H1 (cell line): ENCODE data around the gene NT5C1A. TPM values are rescaled to one million over a fixed set of nuclear protein-coding genes. Genes with fewer than 3 reads are reported as not detected.

Experiments used
- CTCF ChIA-PET: fragments of 300-600 bp; sonication (Branson Sonifier 250); formaldehyde crosslinking; loops from one replicate; lab custom pipeline; 2021; ENCODE audit not compliant: partially characterized antibody; lab: Charles Lee
- POLR2A ChIA-PET: fragments of 300-600 bp; sonication (Branson Sonifier 250); formaldehyde crosslinking; loops from one replicate; lab custom pipeline; 2021; ENCODE audit warnings: inconsistent platforms; ENCODE audit not compliant: partially characterized antibody; lab: Charles Lee
- DNase-seq, 2 experiments: peaks; one replicate each; pipeline versions ENCODE4 v3.0.0 to v3.0.0-alpha.2; 2010 to 2022; ENCODE audit warnings: low spot score in 2 of 2, low read depth in 1 of 2, mixed read lengths in 1 of 2
- FAIRE-seq: peaks from 2 replicates; lab custom pipeline; 2011; peaks lifted over from hg19 to GRCh38; lab: Jason Lieb, UNC
- H2AFZ ChIP-seq: 2 replicates; pipeline ENCODE4 v1.8.1; 2012; ENCODE audit warnings: low read length, inconsistent platforms
- H2AK5ac ChIP-seq: 2 replicates; pipeline ENCODE4 v1.6.1; 2013; ENCODE audit warnings: low read depth, low read length
- H2BK120ac ChIP-seq: replicated peaks from 2 replicates; pipeline ENCODE3; 2013; ENCODE audit warnings: low read depth, low read length, inconsistent platforms
- H2BK12ac ChIP-seq: 2 replicates; pipeline ENCODE4 v1.6.1; 2013; ENCODE audit warnings: low read depth, low read length
- H2BK15ac ChIP-seq: 2 replicates; pipeline ENCODE4 v1.6.1; 2013; ENCODE audit warnings: low read length
- H2BK20ac ChIP-seq: 2 replicates; pipeline ENCODE4 v1.6.1; 2013; ENCODE audit warnings: low read length
- H2BK5ac ChIP-seq: 2 replicates; pipeline ENCODE4 v1.6.1; 2013; ENCODE audit warnings: low read depth, low read length
- H3K14ac ChIP-seq: 2 replicates; pipeline ENCODE4 v1.6.1; 2013; ENCODE audit warnings: inconsistent platforms; ENCODE audit not compliant: insufficient read length
- H3K18ac ChIP-seq: 2 replicates; pipeline ENCODE4 v1.6.1; 2013; ENCODE audit warnings: low read length; ENCODE audit errors: extremely low read depth
- H3K23ac ChIP-seq: 2 replicates; pipeline ENCODE4 v1.6.1; 2013; ENCODE audit warnings: inconsistent platforms; ENCODE audit not compliant: insufficient read length
- H3K23me2 ChIP-seq: 2 replicates; pipeline ENCODE4 v1.6.1; 2013; ENCODE audit warnings: low read depth, low read length
- H3K27ac ChIP-seq: 2 replicates; pipeline ENCODE4 v1.6.1; 2011; ENCODE audit warnings: low read depth, low read length, inconsistent platforms
- H3K27me3 ChIP-seq, 4 experiments: replicated peaks in 1 of 4; 1 replicate in 1 of 4; 2 replicates in 3 of 4; pipeline versions ENCODE4 v1.6.1 to v1.8.1; 2011 to 2013; ENCODE audit warnings: low read length in 3 of 4, mild to moderate bottlenecking in 3 of 4, inconsistent platforms in 2 of 4, mixed read lengths in 2 of 4, moderate library complexity in 1 of 4; ENCODE audit not compliant: control insufficient read depth in 3 of 4, insufficient read depth in 3 of 4; ENCODE audit errors: extremely low read depth in 1 of 4
- H3K36me3 ChIP-seq, 4 experiments: 2 replicates each; pipeline versions ENCODE4 v1.6.1 to v1.8.1; 2011 to 2013; ENCODE audit warnings: mild to moderate bottlenecking in 4 of 4, low read length in 3 of 4, moderate library complexity in 2 of 4, control low read depth in 1 of 4, inconsistent platforms in 1 of 4; ENCODE audit not compliant: insufficient read depth in 4 of 4, control insufficient read depth in 2 of 4
- H3K4ac ChIP-seq: replicated peaks from 2 replicates; pipeline ENCODE3; 2013; ENCODE audit warnings: low read length, low read depth, mixed read lengths, inconsistent platforms; ENCODE audit not compliant: insufficient read length
- H3K4me1 ChIP-seq, 4 experiments: replicated peaks in 1 of 4; 1 replicate in 1 of 4; 2 replicates in 3 of 4; pipeline versions ENCODE4 v1.6.1 to v1.8.1; 2011 to 2013; ENCODE audit warnings: low read length in 3 of 4, inconsistent platforms in 2 of 4, mixed read lengths in 1 of 4; ENCODE audit not compliant: insufficient read depth in 4 of 4, control insufficient read depth in 3 of 4
- H3K4me2 ChIP-seq, 2 experiments: 2 replicates each; pipeline versions ENCODE4 v1.6.1 to v1.8.1; 2011 to 2013; ENCODE audit warnings: low read depth in 2 of 2, low read length in 2 of 2, control low read depth in 1 of 2, inconsistent platforms in 1 of 2, mild to moderate bottlenecking in 1 of 2; ENCODE audit not compliant: insufficient read depth in 1 of 2
- H3K4me3 ChIP-seq, 4 experiments: fragments of 200-600, 300-600 bp in 1 of 4; sonication (generic), shearing (Covaris generic), sonication (Bioruptor Twin) in 1 of 4; 2 replicates each; pipeline versions ENCODE4 v1.5.1 to v1.8.1; 2011 to 2016; ENCODE audit warnings: low read length in 4 of 4, low read depth in 3 of 4, control low read depth in 2 of 4, inconsistent platforms in 2 of 4, mild to moderate bottlenecking in 2 of 4, mixed read lengths in 1 of 4, moderate library complexity in 1 of 4; ENCODE audit not compliant: insufficient read depth in 2 of 4; ENCODE audit errors: extremely low read depth in 1 of 4
- H3K56ac ChIP-seq: replicated peaks from 2 replicates; pipeline ENCODE3; 2013; ENCODE audit warnings: low read depth, mild to moderate bottlenecking, mixed read lengths, low read length, inconsistent platforms; ENCODE audit not compliant: insufficient read length
- H3K79me1 ChIP-seq: 2 replicates; pipeline ENCODE4 v1.6.1; 2013; ENCODE audit warnings: low read depth, low read length, control low read depth
- H3K79me2 ChIP-seq, 2 experiments: 2 replicates each; pipeline versions ENCODE4 v1.6.1 to v1.8.1; 2012 to 2013; ENCODE audit warnings: low read length in 2 of 2, mild to moderate bottlenecking in 2 of 2, inconsistent platforms in 1 of 2; ENCODE audit not compliant: insufficient read depth in 2 of 2, control insufficient read depth in 1 of 2
- H3K9ac ChIP-seq, 4 experiments: replicated peaks in 1 of 4; 1 replicate in 1 of 4; 2 replicates in 3 of 4; pipeline versions ENCODE4 v1.6.1 to v1.8.1; 2011 to 2013; ENCODE audit warnings: low read depth in 3 of 4, low read length in 3 of 4, control low read depth in 2 of 4, mild to moderate bottlenecking in 2 of 4, moderate library complexity in 2 of 4, inconsistent platforms in 1 of 4; ENCODE audit errors: extremely low read depth in 1 of 4
- H3K9me3 ChIP-seq, 2 experiments: 2 replicates each; pipeline versions ENCODE4 v1.6.1 to v1.8.1; 2012 to 2013; ENCODE audit warnings: mild to moderate bottlenecking in 2 of 2, moderate library complexity in 2 of 2, control low read depth in 1 of 2, inconsistent platforms in 1 of 2, low read depth in 1 of 2, low read length in 1 of 2, mixed read lengths in 1 of 2; ENCODE audit not compliant: insufficient read depth in 2 of 2
- H4K20me1 ChIP-seq, 2 experiments: replicated peaks in 1 of 2; 2 replicates each; pipeline versions ENCODE3 to v1.8.1; 2011 to 2013; ENCODE audit warnings: inconsistent platforms in 2 of 2, low read length in 2 of 2, mild to moderate bottlenecking in 1 of 2; ENCODE audit not compliant: insufficient read depth in 2 of 2, control insufficient read depth in 1 of 2
- H4K5ac ChIP-seq: 2 replicates; pipeline ENCODE4 v1.6.1; 2013; ENCODE audit warnings: low read length, low read depth, mixed read lengths, inconsistent platforms; ENCODE audit not compliant: insufficient read length
- H4K8ac ChIP-seq: 2 replicates; pipeline ENCODE4 v1.8.0; 2013; ENCODE audit warnings: mild to moderate bottlenecking, moderate library complexity, low read length, inconsistent platforms; ENCODE audit not compliant: insufficient read depth; ENCODE audit errors: extremely low read depth
- H4K91ac ChIP-seq: replicated peaks from 2 replicates; pipeline ENCODE3; 2013; ENCODE audit warnings: low read length, mixed read lengths, inconsistent platforms; ENCODE audit not compliant: insufficient read length
- ASH2L ChIP-seq: fragments of 200-600, 300-600 bp; sonication (generic); IDR thresholded peaks from one replicate; pipeline ENCODE4 v1.7.1; 2017; ENCODE audit warnings: low read length
- BACH1 ChIP-seq: IDR thresholded peaks from 2 replicates; pipeline ENCODE4 v1.6.1; 2012; ENCODE audit warnings: low read length, improper control_type of control experiment
- E2F6 ChIP-seq: IDR thresholded peaks from 2 replicates; pipeline ENCODE4 v1.6.1; 2012; ENCODE audit warnings: inconsistent platforms
- JUN ChIP-seq: IDR thresholded peaks from 2 replicates; pipeline ENCODE4 v1.6.1; 2011; ENCODE audit warnings: low read depth, mild to moderate bottlenecking, improper control_type of control experiment, low read length
- MAX ChIP-seq: IDR thresholded peaks from 2 replicates; pipeline ENCODE4 v1.6.1; 2012; ENCODE audit warnings: inconsistent platforms
- POLR2A ChIP-seq, 2 experiments: IDR thresholded peaks; 1 replicate in 1 of 2; 2 replicates in 1 of 2; pipeline ENCODE4 v1.6.1; 2011; ENCODE audit warnings: low read depth in 2 of 2, low read length in 2 of 2, mild to moderate bottlenecking in 2 of 2; ENCODE audit errors: control extremely low read depth in 1 of 2
- RBBP5 ChIP-seq: IDR thresholded peaks from 2 replicates; pipeline ENCODE4 v1.7.1; 2012; ENCODE audit warnings: low read depth, mild to moderate bottlenecking, inconsistent platforms, low read length, moderate library complexity, borderline replicate concordance
- RXRA ChIP-seq: IDR thresholded peaks from 2 replicates; pipeline ENCODE4 v1.6.1; 2011; ENCODE audit warnings: low read depth, mild to moderate bottlenecking, low read length, moderate library complexity; ENCODE audit not compliant: insufficient read depth
- SIN3A ChIP-seq, 2 experiments: IDR thresholded peaks in 1 of 2; conservative IDR thresholded peaks in 1 of 2; 2 replicates each; pipeline ENCODE4 v1.6.1; 2011 to 2012; ENCODE audit warnings: low read length in 2 of 2, improper control_type of control experiment in 1 of 2, low read depth in 1 of 2, mild to moderate bottlenecking in 1 of 2
- TBP ChIP-seq: IDR thresholded peaks from 2 replicates; pipeline ENCODE4 v1.6.1; 2011; ENCODE audit warnings: low read depth, low read length, improper control_type of control experiment
- ZNF274 ChIP-seq: IDR thresholded peaks from 2 replicates; pipeline ENCODE4 v1.7.0; 2012; ENCODE audit warnings: low read length, borderline replicate concordance; ENCODE audit errors: extremely low read depth
- WGBS, 2 experiments: shearing (Covaris generic) in 1 of 2; methylation state at CpG; one replicate each; pipeline versions ENCODE4 v1.1.6 to v1.1.7; 2013 to 2015; ENCODE audit warnings: low lambda C conversion rate in 2 of 2, mixed read lengths in 2 of 2, inconsistent platforms in 1 of 2, low coverage in 1 of 2, missing lambda C conversion rate in 1 of 2; ENCODE audit not compliant: insufficient replicate concordance in 2 of 2, insufficient coverage in 1 of 2, insufficient read length in 1 of 2; ENCODE audit errors: extremely low coverage in 1 of 2, missing lambda C conversion rate in 1 of 2; 5-methylcytosine and 5-hydroxymethylcytosine counted together
- polyA plus RNA-seq, 7 experiments: library from polyadenylated mRNA; depleted of rRNA in 3 of 7; stranded (reverse) in 5 of 7; unstranded in 2 of 7; fragments of >200 nt in 5 of 7; fragments of 200-250 nt in 2 of 7; gene quantifications; 1 replicate in 5 of 7; 2 replicates in 1 of 7; 4 replicates in 1 of 7; pipeline versions ENCODE4 v1.2.1 to v1.2.3, GENCODE V29; 2011 to 2013; ENCODE audit warnings: missing spikeins in 2 of 7, mixed read lengths in 2 of 7
- total RNA-seq: library from RNA; stranded (reverse); fragmentation: NEBNext Ultra II Directional; extraction: Animal tissue kit (Norgen Biotek cat#: 25700); gene quantifications from 2 replicates; pipeline ENCODE4 v1.2.1, GENCODE V29; 2021

The NT5C1A gene
- total and polyA plus RNA-seq, 2 of the 8 experiments (the other 6 are each of a cell fraction or from before 2014, with no cell fraction given), result not detected

GRCh38 chr1:39632682-39633417 is 39.1 kb downstream of the NT5C1A start:
- Histone ChIP-seq H4K8ac (peak overlapping the region; percentile 81; the same call in 1 of the 2 replicates), H2AFZ (peak overlapping the region; percentile 66; the same call in 1 of the 2 replicates), H3K9me3 (no peaks in the 10 kb centered on the region), H3K79me1 (no peaks in the 10 kb centered on the region), H2AK5ac (no peak overlapping the region), H3K23me2 (no peaks in the 10 kb centered on the region), H3K56ac (no peak overlapping the region), H2BK5ac (no peak overlapping the region), H3K23ac (no peak overlapping the region), H3K4me1 (peaks cover 0 to 2% (median under 1%) of the 10 kb centered on the region in 4 experiments; a peak in 3 of 7 replicates), H3K18ac (no peak overlapping the region), H3K27me3 (peaks cover 0 to 43% (median 33%) of the 10 kb centered on the region in 4 experiments; a peak in 6 of 7 replicates), H3K36me3 (no peaks in the 10 kb centered on the region), H3K9ac (no peak overlapping the region), H3K4me2 (peak overlapping the region; percentile 11 to 67; a peak in 3 of 4 replicates), H3K4ac (no peak overlapping the region), H3K27ac (no peak overlapping the region), H2BK15ac (no peak overlapping the region), H3K4me3 (peak overlapping the region; percentile 10 to 53 (median 32); a peak in 6 of 8 replicates), H2BK12ac (no peak overlapping the region), H2BK120ac (no peak overlapping the region), H4K20me1 (peaks cover 0 to 5% of the 10 kb centered on the region in 2 experiments), H4K5ac (no peak overlapping the region), H4K91ac (no peak overlapping the region), H2BK20ac (no peak overlapping the region), H3K14ac (no peak overlapping the region), H3K79me2 (no peaks in the 10 kb centered on the region)
- ChIA-PET POLR2A (interaction anchor here (0.8 to 1.7 kb wide), 4 partner anchors 14 to 69 kb away, joined by 3 to 6 read pairs (median 4); no protein-coding TSS in a partner anchor), CTCF (interaction anchor here (0.8 to 16.5 kb wide), 6 partner anchors 8 to 90 kb away, joined by 3 to 337 read pairs (median 6); no protein-coding TSS in a partner anchor)
- peak in 1 of 2 experiments; percentile 86 for DNase-seq
- 16% methylated on average over 28 of the region's 61 CpGs; no CpG with 5 or more reads in 1 of the 2 experiments for WGBS, 2 experiments
- FAIRE-seq, result no peak
- TF ChIP-seq ZNF274 (no peak), RBBP5 (0 out of 2 replicates have a peak, but pooled peaks have one; percentile 54), E2F6 (0 out of 2 replicates have a peak, but pooled peaks have one; percentile 31), SIN3A (conservative IDR thresholded peaks at IDR 0.05 in 1 of 2, IDR thresholded peaks at IDR 0.05 in 1 of 2; ENCODE audit: low read depth in 1 of 2, low read length in 2 of 2) (no peak), JUN (no peak), ASH2L (no peak), MAX (peak; percentile 44; the same call in 1 of the 2 replicates), TBP (no peak), BACH1 (0 out of 2 replicates have a peak, but pooled peaks have one; percentile 7), RXRA (no peak), POLR2A (IDR thresholded peaks at IDR 0.05; ENCODE audit: control extremely low read depth in 1 of 2, low read depth in 2 of 2, low read length in 2 of 2) (no peak)
